GM11168 (cell line): Measurements from ENCODE around the gene H2BK1.

Experiments
- in situ Hi-C: fragments of 300-500 bp; cut with MboI; formaldehyde crosslinking; loops from one replicate; pipeline ENCODE4 v1.12.0; 2022; ENCODE audit warnings: low sequenced_read_pairs; ENCODE audit not compliant: unreplicated experiment

H2BK1 gene

GRCh38 chr7:151207804-151208203 lies 2.5 kb downstream of the H2BK1 start:
- in situ Hi-C loops: no loop called here

GRCh38 chr7:151207315-151207714 lies 3.0 kb downstream of the H2BK1 start:
- in situ Hi-C loops: no loop called here

GRCh38 chr7:151206914-151207313 lies 3.4 kb downstream of the H2BK1 start:
- in situ Hi-C loops: no loop called here

- in situ Hi-C loops: no loop called here
Measured at GRCh38 chr7:151205730-151206129, 4.6 kb downstream of the H2BK1 start.

- in situ Hi-C loops: no loop called here
Measured at GRCh38 chr7:151204383-151205032, 5.8 kb downstream of the H2BK1 start.

- in situ Hi-C loops: no loop called here
Measured at GRCh38 chr7:151202836-151203235, 7.5 kb downstream of the H2BK1 start.

GRCh38 chr7:151201751-151202150 lies 8.5 kb downstream of the H2BK1 start:
- in situ Hi-C loops: no loop called here

- in situ Hi-C loops: no loop called here
Measured at GRCh38 chr7:151201344-151201743, 8.9 kb downstream of the H2BK1 start.

GRCh38 chr7:151198945-151199848 lies 11.1 kb downstream of the H2BK1 start:
- in situ Hi-C loops: no loop called here

- in situ Hi-C loops: no loop called here
Measured at GRCh38 chr7:151197932-151198331, 12.4 kb downstream of the H2BK1 start.

GRCh38 chr7:151195616-151196450 lies 14.5 kb downstream of the H2BK1 start:
- in situ Hi-C loops: no loop called here

GRCh38 chr7:151194188-151194587 lies 16.1 kb downstream of the H2BK1 start:
- in situ Hi-C loops: no loop called here

- in situ Hi-C loops: no loop called here
Measured at GRCh38 chr7:151193203-151193978, 16.9 kb downstream of the H2BK1 start.

- in situ Hi-C loops: no loop called here
Measured at GRCh38 chr7:151192002-151192539, 18.2 kb downstream of the H2BK1 start.

GRCh38 chr7:151191544-151191943 lies 18.7 kb downstream of the H2BK1 start:
- in situ Hi-C loops: no loop called here

GRCh38 chr7:151189038-151189437 lies 21.2 kb downstream of the H2BK1 start:
- in situ Hi-C loops: no loop called here

GRCh38 chr7:151188252-151188542 lies 22.1 kb downstream of the H2BK1 start:
- in situ Hi-C loops: no loop called here

GRCh38 chr7:151187409-151188251 lies 22.7 kb downstream of the H2BK1 start:
- in situ Hi-C loops: no loop called here
